PC-3 (cell line): ENCODE results near the gene TGM5. TPM values are rescaled to one million over a fixed set of nuclear protein-coding genes. Genes with fewer than 3 reads are reported as not detected.

ENCODE experiments used
- ATAC-seq: fragments of 200-7000 bp; cut with Tn5 transposase; 2 replicates; pipeline ENCODE4 v1.9.1; 2020; ENCODE audit warnings: mild to moderate bottlenecking, moderate library complexity
- BruUV-seq: library from RNA; stranded (reverse); fragments of 400-500 nt; replicated peaks from 2 replicates; lab custom pipeline; 2021; lab: Mats Ljungman, UMichigan
- CTCF ChIA-PET: fragments of 300-600 bp; sonication (Branson Sonifier 250); formaldehyde crosslinking; loops from one replicate; lab custom pipeline; 2022; ENCODE audit warnings: antibody characterized with exemption; lab: Charles Lee
- POLR2A ChIA-PET: fragments of 300-600 bp; sonication (Branson Sonifier 250); formaldehyde crosslinking; loops from one replicate; lab custom pipeline; 2022; ENCODE audit warnings: antibody characterized with exemption; ENCODE audit not compliant: unreplicated experiment; lab: Charles Lee
- DNase-seq: peaks from one replicate; pipeline ENCODE4 v3.0.0-alpha.2; 2015
- H2AFZ ChIP-seq: fragments of 300-600 bp; sonication (generic); 2 replicates; pipeline ENCODE4 v1.6.0; 2016; ENCODE audit warnings: antibody characterized with exemption, low read length
- H3F3A ChIP-seq: fragments of 300-600 bp; sonication (generic); one replicate; pipeline ENCODE4 v1.6.0; 2017; ENCODE audit warnings: antibody characterized with exemption, low read length, control low read depth, mild to moderate bottlenecking; ENCODE audit not compliant: unreplicated experiment
- H3K27ac ChIP-seq: fragments of 300-600 bp; sonication (generic); 2 replicates; pipeline ENCODE4 v1.5.1; 2016; ENCODE audit warnings: mild to moderate bottlenecking, low read length
- H3K27me3 ChIP-seq: fragments of 300-600 bp; sonication (generic); 2 replicates; pipeline ENCODE4 v1.6.1; 2016; ENCODE audit warnings: low read length, mixed read lengths
- H3K36me3 ChIP-seq: fragments of 300-600 bp; sonication (generic); 2 replicates; pipeline ENCODE4 v1.6.1; 2016; ENCODE audit warnings: low read depth, mixed run types, low read length, mixed read lengths
- H3K4me1 ChIP-seq: fragments of 300-600 bp; sonication (generic); 2 replicates; pipeline ENCODE4 v1.5.1; 2016; ENCODE audit warnings: low read length; ENCODE audit not compliant: insufficient read depth
- H3K4me2 ChIP-seq: fragments of 300-600 bp; sonication (generic); 2 replicates; pipeline ENCODE4 v1.6.0; 2016; ENCODE audit warnings: low read length
- H3K4me3 ChIP-seq: fragments of 300-600 bp; sonication (generic); 2 replicates; pipeline ENCODE4 v1.5.1; 2016; ENCODE audit warnings: mild to moderate bottlenecking, low read length, mixed read lengths
- H3K79me2 ChIP-seq: fragments of 300-600 bp; sonication (generic); 2 replicates; pipeline ENCODE4 v1.6.1; 2017; ENCODE audit warnings: low read length, mixed read lengths
- H3K9ac ChIP-seq: fragments of 300-600 bp; sonication (generic); 2 replicates; pipeline ENCODE4 v1.6.0; 2016; ENCODE audit warnings: mild to moderate bottlenecking, low read length
- H3K9me2 ChIP-seq: fragments of 300-600 bp; sonication (generic); replicated peaks from 2 replicates; pipeline ENCODE4 v1.6.1; 2016; ENCODE audit warnings: mixed run types, low read length, mixed read lengths
- H3K9me3 ChIP-seq: fragments of 300-600 bp; sonication (generic); 2 replicates; pipeline ENCODE4 v1.6.1; 2016; ENCODE audit warnings: low read length, mixed read lengths
- H4K20me1 ChIP-seq: fragments of 300-600 bp; sonication (generic); 2 replicates; pipeline ENCODE4 v1.6.1; 2016; ENCODE audit warnings: low read length, mixed read lengths
- CTCF ChIP-seq: fragments of 300-600 bp; sonication (generic); conservative IDR thresholded peaks from 2 replicates; pipeline ENCODE4 v1.5.1; 2017; ENCODE audit warnings: antibody characterized with exemption, low read depth, mild to moderate bottlenecking, low read length
- EZH2 ChIP-seq: fragments of 300-600 bp; sonication (generic); IDR thresholded peaks from one replicate; pipeline ENCODE4 v1.6.1; 2017; ENCODE audit warnings: antibody characterized with exemption, mild to moderate bottlenecking, low read length; ENCODE audit not compliant: unreplicated experiment
- EZH2phosphoT487 ChIP-seq: fragments of 300-600 bp; sonication (generic); IDR thresholded peaks from 2 replicates; pipeline ENCODE4 v1.6.1; 2018; ENCODE audit warnings: mild to moderate bottlenecking, antibody characterized with exemption, low read length, borderline replicate concordance
- intact Hi-C: fragments of 100-400 bp; cut with micrococcal nuclease; formaldehyde crosslinking; loops from 2 replicates; pipeline ENCODE4 v1.9.0; 2023
- total RNA-seq: library from RNA; depleted of rRNA; stranded (reverse); fragments of >200 nt; gene quantifications from 2 replicates; pipeline ENCODE4 v1.2.3, GENCODE V29; 2014

The TGM5 gene
- total RNA-seq, 1 experiment from 2014 or later = not detected

GRCh38 chr15:43235536-43235935 is 31.2 kb downstream of the TGM5 start:
- intact Hi-C loops = no loop called here
- no TSS peak for BruUV-seq
- Histone ChIP-seq H3K9me3 (no peaks in the 10 kb centered on the region), H3F3A (no peaks in the 10 kb centered on the region), H3K27me3 (peaks cover 6% of the 10 kb centered on the region; the same call in 1 of the 2 replicates), H3K79me2 (no peaks in the 10 kb centered on the region), H3K9me2 (no peaks in the 10 kb centered on the region), H3K9ac (no peak overlapping the region), H3K27ac (no peak overlapping the region), H3K4me1 (no peaks in the 10 kb centered on the region), H2AFZ (no peak overlapping the region), H3K4me2 (no peak overlapping the region), H3K4me3 (no peak overlapping the region), H3K36me3 (no peaks in the 10 kb centered on the region), H4K20me1 (no peaks in the 10 kb centered on the region)
- DNase-seq = no peak
- TF ChIP-seq CTCF = no peak
- TF ChIP-seq EZH2 = no peak
- TF ChIP-seq EZH2phosphoT487 = no peak
- POLR2A ChIA-PET = interaction anchor here (0.5 kb wide), 1 partner anchor 909 kb away, joined by 6 read pairs; no protein-coding TSS in a partner anchor
- no peak for ATAC-seq
- CTCF ChIA-PET = no interaction called here

DNA sequence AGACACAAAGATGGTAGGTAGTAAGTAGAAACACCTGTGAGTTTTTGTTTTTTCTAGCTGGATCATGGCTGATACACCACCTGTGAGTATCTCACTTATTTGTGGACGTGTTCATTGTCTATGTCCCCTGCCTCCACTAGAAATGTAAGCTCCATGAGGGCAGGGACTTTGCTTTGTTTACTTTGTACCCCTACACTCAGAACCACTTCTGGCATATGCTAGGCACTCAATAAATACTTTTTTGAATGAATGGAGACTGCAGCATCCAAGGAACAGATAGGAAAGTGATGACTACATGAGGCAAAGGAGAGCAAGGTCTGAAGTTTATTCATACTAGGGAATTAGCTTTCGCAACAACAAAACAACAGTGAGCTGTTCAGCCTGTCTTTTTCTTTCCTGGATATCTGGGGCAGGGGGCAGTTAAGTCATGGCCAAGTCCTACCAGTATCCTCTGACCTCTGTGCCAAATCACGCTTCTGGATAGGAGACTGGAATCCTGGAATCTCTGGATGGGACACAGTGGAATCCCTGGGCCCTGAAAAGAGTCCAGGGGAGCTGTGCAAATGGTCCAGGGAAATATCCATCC is 34.3 kb downstream of the TGM5 start:
- Histone ChIP-seq H3K79me2 (no peaks in the 10 kb centered on the region), H3K27ac (no peak overlapping the region), H3K27me3 (peaks cover 6% of the 10 kb centered on the region; the same call in 1 of the 2 replicates), H3K36me3 (no peaks in the 10 kb centered on the region), H2AFZ (no peak overlapping the region), H3K4me1 (no peaks in the 10 kb centered on the region), H3K9ac (no peak overlapping the region), H3K9me2 (no peaks in the 10 kb centered on the region), H3K4me2 (no peak overlapping the region), H3K9me3 (no peaks in the 10 kb centered on the region), H3F3A (no peaks in the 10 kb centered on the region), H4K20me1 (no peaks in the 10 kb centered on the region), H3K4me3 (no peak overlapping the region)
- ChIA-PET CTCF (no interaction called here), POLR2A (no interaction called here)
- TF ChIP-seq CTCF (no peak), EZH2phosphoT487 (no peak), EZH2 (no peak)
- intact Hi-C loops = no loop called here
- no TSS peak for BruUV-seq
- no peak for ATAC-seq
- DNase-seq = peak; percentile 22

DNA sequence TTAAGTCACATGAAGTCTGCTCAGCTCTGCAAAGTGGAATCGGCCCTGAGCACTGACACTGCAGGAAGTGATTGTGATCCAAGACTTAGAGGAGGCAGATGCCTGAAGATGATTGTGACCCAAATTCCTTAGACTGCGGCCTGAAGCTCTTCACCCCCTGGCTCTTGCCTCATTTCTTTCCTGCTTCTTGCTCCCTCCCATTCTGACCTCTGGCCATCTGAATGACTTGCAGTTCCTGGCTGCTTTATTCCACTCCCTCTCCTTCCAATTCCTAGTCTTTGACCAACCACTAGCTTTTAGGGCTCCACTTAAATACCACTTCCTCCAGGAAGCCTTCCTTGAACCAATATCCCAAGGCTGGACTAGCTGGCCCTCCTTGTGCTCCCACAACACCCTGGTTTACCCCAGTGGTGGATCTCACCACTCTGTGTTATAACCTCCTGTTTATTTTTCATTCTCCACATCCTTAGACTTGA is 36.0 kb downstream of the TGM5 start:
- no peak overlapping the region for H3K27ac ChIP-seq
- DNase-seq (no peak), ATAC-seq (no peak)
- no peak overlapping the region for H3K4me2 ChIP-seq
- H3K9ac ChIP-seq = no peak overlapping the region
- no peak for TF ChIP-seq EZH2phosphoT487
- no peak for TF ChIP-seq EZH2
- H3K27me3 ChIP-seq = peaks cover 6% of the 10 kb centered on the region; the same call in 1 of the 2 replicates
- no peaks in the 10 kb centered on the region for H3K79me2 ChIP-seq
- H3K9me2 ChIP-seq = no peaks in the 10 kb centered on the region
- no peak overlapping the region for H3K4me3 ChIP-seq
- no peaks in the 10 kb centered on the region for H3K4me1 ChIP-seq
- no peaks in the 10 kb centered on the region for H3F3A ChIP-seq
- BruUV-seq = no TSS peak
- H2AFZ ChIP-seq = no peak overlapping the region
- no peaks in the 10 kb centered on the region for H4K20me1 ChIP-seq
- intact Hi-C loops = no loop called here
- POLR2A ChIA-PET = interaction anchor here (0.5 kb wide), 1 partner anchor 469 kb away, joined by 4 read pairs; no protein-coding TSS in a partner anchor
- CTCF ChIA-PET = interaction anchor here (0.7 to 1.1 kb wide), 2 partner anchors 55 to 86 kb away, joined by 3 to 4 read pairs; no protein-coding TSS in a partner anchor
- H3K36me3 ChIP-seq = no peaks in the 10 kb centered on the region
- no peaks in the 10 kb centered on the region for H3K9me3 ChIP-seq
